Measurements from ENCODE around the gene CALD1.

- no peak for TF ChIP-seq POLR2A (IDR thresholded peaks at IDR 0.05)
- no peak for TF ChIP-seq CTCF (IDR thresholded peaks at IDR 0.05)
Observed at GRCh38 chr7:134870156-134870555, 90.7 kb downstream of the CALD1 start.

All from uterus (tissue), 2 donors.